Effector memory CD8-positive, alpha-beta T cell (primary cell): ENCODE measurements around the gene TMEM11.

Experiments
- ATAC-seq: fragments of 150-1000 bp; cut with Tn5 transposase; replicated peaks from 2 replicates; pipeline ENCODE4 v1.10.0; 2021; ENCODE audit warnings: mild to moderate bottlenecking, moderate library complexity
- DNase-seq, 3 experiments: peaks; one replicate each; pipeline ENCODE4 v3.0.0; 2021
- H3K27ac Mint-ChIP-seq, 2 donors: one replicate each; pipeline ENCODE4 v1.8.0; 2022; ENCODE audit warnings: mild to moderate bottlenecking in 2 of 2, mixed read lengths in 2 of 2, moderate library complexity in 2 of 2
- H3K27me3 Mint-ChIP-seq, 2 donors: one replicate each; pipeline ENCODE4 v1.8.0; 2022; ENCODE audit warnings: mixed read lengths in 2 of 2
- H3K36me3 Mint-ChIP-seq: one replicate; pipeline ENCODE4 v1.8.0; 2022; ENCODE audit warnings: mild to moderate bottlenecking, moderate library complexity, mixed read lengths; ENCODE audit not compliant: insufficient read depth
- H3K4me1 Mint-ChIP-seq, 2 donors: one replicate each; pipeline ENCODE4 v1.8.0; 2022; ENCODE audit warnings: low read depth in 2 of 2, mixed read lengths in 2 of 2
- H3K4me3 Mint-ChIP-seq, 2 donors: one replicate each; pipeline ENCODE4 v1.8.0; 2022; ENCODE audit warnings: mild to moderate bottlenecking in 2 of 2, mixed read lengths in 2 of 2, moderate library complexity in 2 of 2
- H3K9me3 Mint-ChIP-seq, 2 donors: one replicate each; pipeline ENCODE4 v1.8.0; 2022; ENCODE audit warnings: mixed read lengths in 2 of 2

Gene TMEM11

DNA sequence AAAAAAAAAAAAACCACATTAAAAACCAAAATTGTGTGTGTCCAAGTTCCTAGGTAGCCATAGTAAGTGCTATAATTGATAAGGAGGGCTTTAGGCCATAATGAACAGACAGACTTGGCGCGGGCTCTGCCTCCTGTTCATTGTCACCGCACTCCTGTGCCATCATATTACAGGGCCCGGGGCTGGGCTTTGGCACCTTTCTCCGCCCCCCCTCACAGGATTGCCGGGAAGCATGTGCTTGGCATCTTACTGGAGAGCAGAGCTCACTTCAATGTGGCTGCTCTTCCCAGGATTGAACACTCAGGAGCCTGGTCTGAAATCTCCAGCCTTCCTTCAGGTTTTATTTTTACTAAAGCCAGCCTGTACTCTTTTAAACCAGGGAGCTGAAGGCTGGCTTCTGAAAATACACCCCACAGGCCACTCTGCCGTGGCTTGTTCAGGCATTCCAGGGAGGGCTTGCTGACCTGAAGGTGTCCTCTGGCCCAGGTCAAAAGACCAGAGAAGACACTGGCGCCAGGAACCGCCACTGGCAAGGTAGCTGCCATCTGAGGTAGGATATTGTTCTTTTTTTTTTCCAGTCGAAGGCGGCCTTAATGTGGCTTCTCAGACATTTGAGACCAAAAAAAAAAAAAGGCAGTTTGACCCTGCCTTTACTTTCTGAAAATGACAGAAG lies 47.9 kb downstream of the TMEM11 start:
- no peak for DNase-seq
- Mint-ChIP-seq H3K27me3 (no peaks in the 10 kb centered on the region), H3K9me3 (no peaks in the 10 kb centered on the region), H3K36me3 (peaks cover 3% of the 10 kb centered on the region), H3K27ac (no peak overlapping the region), H3K4me1 (peaks cover 7 to 14% of the 10 kb centered on the region in 2 donors), H3K4me3 (no peak overlapping the region)
- no peak for ATAC-seq

GRCh38 chr17:21164620-21165019 lies 49.3 kb downstream of the TMEM11 start:
- H3K4me1 Mint-ChIP-seq = peaks cover 0 to 3% of the 10 kb centered on the region in 2 donors

DNA sequence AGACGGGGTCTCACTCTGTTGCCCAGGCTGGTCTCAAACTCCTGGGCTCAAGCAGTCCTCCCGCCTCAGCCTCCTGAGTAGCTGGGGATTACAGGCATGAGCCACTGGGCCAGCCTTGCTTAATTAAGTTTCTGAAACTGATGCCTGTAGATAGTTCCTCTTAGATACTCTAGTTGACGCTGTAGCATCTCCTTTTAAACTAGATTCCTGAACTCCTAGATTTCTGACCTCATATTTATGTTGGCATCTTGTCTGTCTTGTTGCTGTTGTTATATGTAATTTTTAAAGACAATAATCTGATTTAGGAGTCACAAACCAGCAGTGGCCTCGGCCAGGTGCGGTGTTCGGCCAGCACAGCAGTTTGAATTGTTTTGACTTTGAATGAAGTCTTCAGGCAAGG lies 49.7 kb downstream of the TMEM11 start:
- H3K27me3 Mint-ChIP-seq = no peaks in the 10 kb centered on the region
- H3K27ac Mint-ChIP-seq = no peak overlapping the region
- peaks cover 0 to 3% of the 10 kb centered on the region in 2 donors for H3K4me1 Mint-ChIP-seq
- peaks cover 3% of the 10 kb centered on the region for H3K36me3 Mint-ChIP-seq
- H3K9me3 Mint-ChIP-seq = no peaks in the 10 kb centered on the region
- DNase-seq (no peak), ATAC-seq (no peak)
- no peak overlapping the region for H3K4me3 Mint-ChIP-seq

More at GRCh38 chr17:21164620-21165019, 49.3 kb downstream of the TMEM11 start:
- no peaks in the 10 kb centered on the region for H3K27me3 Mint-ChIP-seq
- H3K9me3 Mint-ChIP-seq = no peaks in the 10 kb centered on the region
- no peak for ATAC-seq
- H3K27ac Mint-ChIP-seq = no peak overlapping the region
- no peak overlapping the region for H3K4me3 Mint-ChIP-seq
- DNase-seq = no peak
- peaks cover 3% of the 10 kb centered on the region for H3K36me3 Mint-ChIP-seq

GRCh38 chr17:21163101-21163500 lies 50.9 kb downstream of the TMEM11 start:
- Mint-ChIP-seq H3K9me3 (no peaks in the 10 kb centered on the region), H3K4me1 (peaks cover 0 to 3% of the 10 kb centered on the region in 2 donors), H3K27ac (no peak overlapping the region), H3K36me3 (peaks cover 3% of the 10 kb centered on the region), H3K27me3 (no peaks in the 10 kb centered on the region), H3K4me3 (no peak overlapping the region)
- ATAC-seq (no peak), DNase-seq (no peak)

DNA sequence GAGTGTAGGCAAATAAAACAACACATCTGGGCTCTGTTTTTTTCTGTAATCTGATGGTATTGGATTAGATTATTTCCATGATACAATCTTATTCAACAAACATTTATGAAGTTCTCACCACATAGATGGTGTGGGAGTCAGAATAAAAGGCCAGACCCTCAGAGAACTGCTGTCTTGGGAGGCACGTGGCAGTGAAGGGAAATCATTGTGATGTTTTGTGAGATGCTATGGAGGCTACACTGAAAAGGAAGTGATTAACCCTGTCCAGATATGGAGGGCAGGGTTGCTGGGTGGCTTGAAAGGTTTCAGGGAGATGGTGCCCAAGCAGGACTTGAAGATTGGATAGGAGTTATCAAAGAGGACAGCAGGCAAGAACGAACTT lies 51.6 kb downstream of the TMEM11 start:
- no peak for ATAC-seq
- no peaks in the 10 kb centered on the region for H3K27me3 Mint-ChIP-seq

DNA sequence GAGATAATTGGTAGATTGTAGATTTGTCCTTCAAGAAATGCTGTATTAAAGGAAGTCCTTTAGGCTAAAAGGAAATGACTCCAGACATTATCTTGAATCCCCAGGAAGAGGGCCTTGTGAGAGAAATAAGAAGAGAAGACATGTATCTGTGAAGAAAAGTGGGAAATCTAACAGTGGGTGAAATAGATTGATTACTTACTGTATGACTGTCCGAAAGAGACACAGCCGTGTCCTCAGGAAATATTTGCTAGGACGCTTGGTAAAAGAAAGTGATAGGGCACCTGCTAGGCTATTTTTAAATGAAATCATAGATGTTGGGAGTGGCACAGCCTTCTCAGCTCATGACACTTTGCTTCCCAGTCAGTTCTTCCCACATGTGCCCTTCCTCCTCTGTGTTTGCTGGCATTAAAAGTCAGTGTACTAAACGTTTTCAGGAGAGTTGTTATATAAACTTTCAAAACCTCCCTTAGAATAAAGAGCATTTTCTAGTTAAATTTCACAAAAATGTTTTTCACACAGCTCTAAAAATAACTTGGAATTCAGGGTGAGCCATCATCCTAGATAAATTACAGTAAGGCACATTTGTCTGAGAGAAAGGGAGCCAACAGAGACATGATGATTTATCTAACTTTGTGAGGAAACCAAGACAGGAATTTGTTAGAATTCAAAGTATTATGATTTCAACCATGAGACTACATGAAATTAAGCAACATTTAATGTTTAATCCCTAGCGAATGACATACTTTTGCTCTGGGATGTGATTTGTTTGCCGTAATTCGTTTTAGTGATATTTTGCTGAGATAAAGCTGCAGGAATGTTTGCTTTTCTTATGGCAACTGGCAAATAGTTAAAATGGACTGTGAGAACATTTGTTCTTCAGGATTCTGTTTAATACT lies 52.2 kb downstream of the TMEM11 start:
- peaks cover 3 to 7% of the 10 kb centered on the region in 2 donors for H3K4me1 Mint-ChIP-seq
- H3K27ac Mint-ChIP-seq = peak overlapping the region in 1 of 2 donors; percentile 66
- DNase-seq = no peak
- H3K9me3 Mint-ChIP-seq = no peaks in the 10 kb centered on the region
- no peak for ATAC-seq
- no peaks in the 10 kb centered on the region for H3K27me3 Mint-ChIP-seq
- H3K4me3 Mint-ChIP-seq = no peak overlapping the region
- H3K36me3 Mint-ChIP-seq = no peaks in the 10 kb centered on the region

More for the DNA sequence above, 51.6 kb downstream of the TMEM11 start:
- H3K27ac Mint-ChIP-seq = peak overlapping the region in 1 of 2 donors; percentile 66
- DNase-seq = no peak
- H3K4me1 Mint-ChIP-seq = peaks cover 1 to 4% of the 10 kb centered on the region in 2 donors
- no peak overlapping the region for H3K4me3 Mint-ChIP-seq
- H3K36me3 Mint-ChIP-seq = no peaks in the 10 kb centered on the region
- H3K9me3 Mint-ChIP-seq = no peaks in the 10 kb centered on the region

DNA sequence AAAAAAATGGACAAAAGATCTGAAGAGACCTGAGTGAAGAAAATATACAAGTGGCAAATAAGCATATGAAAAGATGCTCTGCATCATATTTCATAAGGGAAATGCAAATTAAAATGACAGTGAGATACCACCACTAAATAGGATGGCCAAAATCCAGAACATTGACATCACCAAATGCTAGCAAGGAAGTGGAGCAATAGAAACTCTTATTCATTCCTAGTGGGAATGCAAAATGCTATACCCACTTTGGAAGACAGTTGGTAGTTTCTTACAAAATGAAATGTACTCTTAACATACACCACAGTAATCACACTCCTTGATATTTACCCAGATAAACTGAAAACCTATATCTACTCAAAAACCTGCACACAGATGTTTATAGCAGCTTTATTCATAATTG lies 53.6 kb downstream of the TMEM11 start:
- DNase-seq (no peak), ATAC-seq (no peak)
- Mint-ChIP-seq H3K4me1 (peaks cover 3 to 7% of the 10 kb centered on the region in 2 donors), H3K27me3 (no peaks in the 10 kb centered on the region), H3K27ac (no peak overlapping the region), H3K4me3 (no peak overlapping the region), H3K36me3 (no peaks in the 10 kb centered on the region), H3K9me3 (no peaks in the 10 kb centered on the region)

GRCh38 chr17:21157586-21158370 lies 56.2 kb downstream of the TMEM11 start:
- Mint-ChIP-seq H3K9me3 (peaks cover 0 to 11% of the 10 kb centered on the region in 2 donors), H3K4me1 (peaks cover 7% of the 10 kb centered on the region in 2 donors), H3K27me3 (no peaks in the 10 kb centered on the region), H3K27ac (peak overlapping the region in 1 of 2 donors; percentile 64), H3K4me3 (no peak overlapping the region), H3K36me3 (no peaks in the 10 kb centered on the region)
- DNase-seq = no peak
- no peak for ATAC-seq

GRCh38 chr17:21152731-21153130 lies 61.2 kb downstream of the TMEM11 start:
- no peak overlapping the region for H3K4me3 Mint-ChIP-seq
- H3K36me3 Mint-ChIP-seq = peaks cover 3% of the 10 kb centered on the region
- H3K9me3 Mint-ChIP-seq = peaks cover 0 to 12% of the 10 kb centered on the region in 2 donors
- H3K4me1 Mint-ChIP-seq = peaks cover 4 to 7% of the 10 kb centered on the region in 2 donors
- no peaks in the 10 kb centered on the region for H3K27me3 Mint-ChIP-seq
- ATAC-seq = no peak
- peak overlapping the region in 1 of 2 donors; percentile 7 for H3K27ac Mint-ChIP-seq
- DNase-seq = no peak

- Mint-ChIP-seq H3K36me3 (peaks cover 3% of the 10 kb centered on the region), H3K9me3 (peaks cover 0 to 12% of the 10 kb centered on the region in 2 donors), H3K4me3 (no peak overlapping the region), H3K27me3 (no peaks in the 10 kb centered on the region), H3K27ac (no peak overlapping the region), H3K4me1 (peaks cover 0 to 3% of the 10 kb centered on the region in 2 donors)
- no peak for ATAC-seq
- DNase-seq = no peak
Measured at GRCh38 chr17:21149621-21150020, 64.3 kb downstream of the TMEM11 start.
